H1 (cell line): Measurements from ENCODE around the gene CHRDL1. TPM values are rescaled to one million over a fixed set of nuclear protein-coding genes. Genes with fewer than 3 reads are reported as not detected.

Source experiments
- CTCF ChIA-PET: fragments of 300-600 bp; sonication (Branson Sonifier 250); formaldehyde crosslinking; loops from one replicate; lab custom pipeline; 2021; ENCODE audit not compliant: partially characterized antibody; lab: Charles Lee
- POLR2A ChIA-PET: fragments of 300-600 bp; sonication (Branson Sonifier 250); formaldehyde crosslinking; loops from one replicate; lab custom pipeline; 2021; ENCODE audit warnings: inconsistent platforms; ENCODE audit not compliant: partially characterized antibody; lab: Charles Lee
- DNase-seq, 2 experiments: peaks; one replicate each; pipeline versions ENCODE4 v3.0.0 to v3.0.0-alpha.2; 2010 to 2022; ENCODE audit warnings: low spot score in 2 of 2, low read depth in 1 of 2, mixed read lengths in 1 of 2
- FAIRE-seq: peaks from 2 replicates; lab custom pipeline; 2011; peaks lifted over from hg19 to GRCh38; lab: Jason Lieb, UNC
- H2AFZ ChIP-seq: 2 replicates; pipeline ENCODE4 v1.8.1; 2012; ENCODE audit warnings: low read length, inconsistent platforms
- H2AK5ac ChIP-seq: 2 replicates; pipeline ENCODE4 v1.6.1; 2013; ENCODE audit warnings: low read depth, low read length
- H2BK120ac ChIP-seq: replicated peaks from 2 replicates; pipeline ENCODE3; 2013; ENCODE audit warnings: low read depth, low read length, inconsistent platforms
- H2BK12ac ChIP-seq: 2 replicates; pipeline ENCODE4 v1.6.1; 2013; ENCODE audit warnings: low read depth, low read length
- H2BK15ac ChIP-seq: 2 replicates; pipeline ENCODE4 v1.6.1; 2013; ENCODE audit warnings: low read length
- H2BK20ac ChIP-seq: 2 replicates; pipeline ENCODE4 v1.6.1; 2013; ENCODE audit warnings: low read length
- H2BK5ac ChIP-seq: 2 replicates; pipeline ENCODE4 v1.6.1; 2013; ENCODE audit warnings: low read depth, low read length
- H3K14ac ChIP-seq: 2 replicates; pipeline ENCODE4 v1.6.1; 2013; ENCODE audit warnings: inconsistent platforms; ENCODE audit not compliant: insufficient read length
- H3K18ac ChIP-seq: 2 replicates; pipeline ENCODE4 v1.6.1; 2013; ENCODE audit warnings: low read length; ENCODE audit errors: extremely low read depth
- H3K23ac ChIP-seq: 2 replicates; pipeline ENCODE4 v1.6.1; 2013; ENCODE audit warnings: inconsistent platforms; ENCODE audit not compliant: insufficient read length
- H3K23me2 ChIP-seq: 2 replicates; pipeline ENCODE4 v1.6.1; 2013; ENCODE audit warnings: low read depth, low read length
- H3K27ac ChIP-seq: 2 replicates; pipeline ENCODE4 v1.6.1; 2011; ENCODE audit warnings: low read depth, low read length, inconsistent platforms
- H3K27me3 ChIP-seq, 4 experiments: replicated peaks in 1 of 4; 1 replicate in 1 of 4; 2 replicates in 3 of 4; pipeline versions ENCODE4 v1.6.1 to v1.8.1; 2011 to 2013; ENCODE audit warnings: low read length in 3 of 4, mild to moderate bottlenecking in 3 of 4, inconsistent platforms in 2 of 4, mixed read lengths in 2 of 4, moderate library complexity in 1 of 4; ENCODE audit not compliant: control insufficient read depth in 3 of 4, insufficient read depth in 3 of 4; ENCODE audit errors: extremely low read depth in 1 of 4
- H3K36me3 ChIP-seq, 4 experiments: 2 replicates each; pipeline versions ENCODE4 v1.6.1 to v1.8.1; 2011 to 2013; ENCODE audit warnings: mild to moderate bottlenecking in 4 of 4, low read length in 3 of 4, moderate library complexity in 2 of 4, control low read depth in 1 of 4, inconsistent platforms in 1 of 4; ENCODE audit not compliant: insufficient read depth in 4 of 4, control insufficient read depth in 2 of 4
- H3K4ac ChIP-seq: replicated peaks from 2 replicates; pipeline ENCODE3; 2013; ENCODE audit warnings: low read length, low read depth, mixed read lengths, inconsistent platforms; ENCODE audit not compliant: insufficient read length
- H3K4me1 ChIP-seq, 4 experiments: replicated peaks in 1 of 4; 1 replicate in 1 of 4; 2 replicates in 3 of 4; pipeline versions ENCODE4 v1.6.1 to v1.8.1; 2011 to 2013; ENCODE audit warnings: low read length in 3 of 4, inconsistent platforms in 2 of 4, mixed read lengths in 1 of 4; ENCODE audit not compliant: insufficient read depth in 4 of 4, control insufficient read depth in 3 of 4
- H3K4me2 ChIP-seq, 2 experiments: 2 replicates each; pipeline versions ENCODE4 v1.6.1 to v1.8.1; 2011 to 2013; ENCODE audit warnings: low read depth in 2 of 2, low read length in 2 of 2, control low read depth in 1 of 2, inconsistent platforms in 1 of 2, mild to moderate bottlenecking in 1 of 2; ENCODE audit not compliant: insufficient read depth in 1 of 2
- H3K4me3 ChIP-seq, 4 experiments: fragments of 200-600, 300-600 bp in 1 of 4; sonication (generic), shearing (Covaris generic), sonication (Bioruptor Twin) in 1 of 4; 2 replicates each; pipeline versions ENCODE4 v1.5.1 to v1.8.1; 2011 to 2016; ENCODE audit warnings: low read length in 4 of 4, low read depth in 3 of 4, control low read depth in 2 of 4, inconsistent platforms in 2 of 4, mild to moderate bottlenecking in 2 of 4, mixed read lengths in 1 of 4, moderate library complexity in 1 of 4; ENCODE audit not compliant: insufficient read depth in 2 of 4; ENCODE audit errors: extremely low read depth in 1 of 4
- H3K56ac ChIP-seq: replicated peaks from 2 replicates; pipeline ENCODE3; 2013; ENCODE audit warnings: low read depth, mild to moderate bottlenecking, mixed read lengths, low read length, inconsistent platforms; ENCODE audit not compliant: insufficient read length
- H3K79me1 ChIP-seq: 2 replicates; pipeline ENCODE4 v1.6.1; 2013; ENCODE audit warnings: low read depth, low read length, control low read depth
- H3K79me2 ChIP-seq, 2 experiments: 2 replicates each; pipeline versions ENCODE4 v1.6.1 to v1.8.1; 2012 to 2013; ENCODE audit warnings: low read length in 2 of 2, mild to moderate bottlenecking in 2 of 2, inconsistent platforms in 1 of 2; ENCODE audit not compliant: insufficient read depth in 2 of 2, control insufficient read depth in 1 of 2
- H3K9ac ChIP-seq, 4 experiments: replicated peaks in 1 of 4; 1 replicate in 1 of 4; 2 replicates in 3 of 4; pipeline versions ENCODE4 v1.6.1 to v1.8.1; 2011 to 2013; ENCODE audit warnings: low read depth in 3 of 4, low read length in 3 of 4, control low read depth in 2 of 4, mild to moderate bottlenecking in 2 of 4, moderate library complexity in 2 of 4, inconsistent platforms in 1 of 4; ENCODE audit errors: extremely low read depth in 1 of 4
- H3K9me3 ChIP-seq, 2 experiments: 2 replicates each; pipeline versions ENCODE4 v1.6.1 to v1.8.1; 2012 to 2013; ENCODE audit warnings: mild to moderate bottlenecking in 2 of 2, moderate library complexity in 2 of 2, control low read depth in 1 of 2, inconsistent platforms in 1 of 2, low read depth in 1 of 2, low read length in 1 of 2, mixed read lengths in 1 of 2; ENCODE audit not compliant: insufficient read depth in 2 of 2
- H4K20me1 ChIP-seq, 2 experiments: replicated peaks in 1 of 2; 2 replicates each; pipeline versions ENCODE3 to v1.8.1; 2011 to 2013; ENCODE audit warnings: inconsistent platforms in 2 of 2, low read length in 2 of 2, mild to moderate bottlenecking in 1 of 2; ENCODE audit not compliant: insufficient read depth in 2 of 2, control insufficient read depth in 1 of 2
- H4K5ac ChIP-seq: 2 replicates; pipeline ENCODE4 v1.6.1; 2013; ENCODE audit warnings: low read length, low read depth, mixed read lengths, inconsistent platforms; ENCODE audit not compliant: insufficient read length
- H4K8ac ChIP-seq: 2 replicates; pipeline ENCODE4 v1.8.0; 2013; ENCODE audit warnings: mild to moderate bottlenecking, moderate library complexity, low read length, inconsistent platforms; ENCODE audit not compliant: insufficient read depth; ENCODE audit errors: extremely low read depth
- H4K91ac ChIP-seq: replicated peaks from 2 replicates; pipeline ENCODE3; 2013; ENCODE audit warnings: low read length, mixed read lengths, inconsistent platforms; ENCODE audit not compliant: insufficient read length
- CHD2 ChIP-seq: IDR thresholded peaks from 2 replicates; pipeline ENCODE4 v1.6.1; 2012; ENCODE audit warnings: low read length, improper control_type of control experiment
- CREB1 ChIP-seq: IDR thresholded peaks from 2 replicates; pipeline ENCODE4 v1.6.1; 2012; ENCODE audit warnings: inconsistent platforms
- GABPA ChIP-seq: IDR thresholded peaks from 2 replicates; pipeline ENCODE4 v1.6.1; 2011; ENCODE audit warnings: mild to moderate bottlenecking, low read length, moderate library complexity, borderline replicate concordance; ENCODE audit not compliant: insufficient read depth
- NANOG ChIP-seq: IDR thresholded peaks from 2 replicates; pipeline ENCODE4 v1.6.1; 2011; ENCODE audit warnings: low read length, low read depth, mild to moderate bottlenecking, inconsistent platforms; ENCODE audit not compliant: insufficient read depth, poor library complexity, severe bottlenecking
- RAD21 ChIP-seq, 2 experiments: IDR thresholded peaks in 1 of 2; conservative IDR thresholded peaks in 1 of 2; 2 replicates each; pipeline ENCODE4 v1.6.1; 2011; ENCODE audit warnings: low read depth in 2 of 2, low read length in 2 of 2, improper control_type of control experiment in 1 of 2, inconsistent platforms in 1 of 2, mild to moderate bottlenecking in 1 of 2, moderate library complexity in 1 of 2
- RNF2 ChIP-seq: fragments of 200-900, 300-1000 bp; sonication (generic); IDR thresholded peaks from 2 replicates; pipeline ENCODE4 v1.7.1; 2016; ENCODE audit warnings: borderline replicate concordance, low read depth, mild to moderate bottlenecking, antibody characterized with exemption, low read length; ENCODE audit not compliant: poor library complexity, severe bottlenecking; ENCODE audit errors: missing control alignments
- RXRA ChIP-seq: IDR thresholded peaks from 2 replicates; pipeline ENCODE4 v1.6.1; 2011; ENCODE audit warnings: low read depth, mild to moderate bottlenecking, low read length, moderate library complexity; ENCODE audit not compliant: insufficient read depth
- TAF1 ChIP-seq: IDR thresholded peaks from 2 replicates; pipeline ENCODE4 v1.6.1; 2011; ENCODE audit warnings: mild to moderate bottlenecking, low read depth, low read length
- TAF7 ChIP-seq: optimal IDR thresholded peaks from 2 replicates; pipeline ENCODE3; 2011; ENCODE audit warnings: low read depth, mild to moderate bottlenecking, inconsistent platforms, low read length, moderate library complexity, borderline replicate concordance
- TBP ChIP-seq: IDR thresholded peaks from 2 replicates; pipeline ENCODE4 v1.6.1; 2011; ENCODE audit warnings: low read depth, low read length, improper control_type of control experiment
- whole genome bisulfite sequencing, 2 experiments: shearing (Covaris generic) in 1 of 2; methylation state at CpG; one replicate each; pipeline versions ENCODE4 v1.1.6 to v1.1.7; 2013 to 2015; ENCODE audit warnings: low lambda C conversion rate in 2 of 2, mixed read lengths in 2 of 2, inconsistent platforms in 1 of 2, low coverage in 1 of 2, missing lambda C conversion rate in 1 of 2; ENCODE audit not compliant: insufficient replicate concordance in 2 of 2, insufficient coverage in 1 of 2, insufficient read length in 1 of 2; ENCODE audit errors: extremely low coverage in 1 of 2, missing lambda C conversion rate in 1 of 2; 5-methylcytosine and 5-hydroxymethylcytosine counted together
- polyA plus RNA-seq, 7 experiments: library from polyadenylated mRNA; depleted of rRNA in 3 of 7; stranded (reverse) in 5 of 7; unstranded in 2 of 7; fragments of >200 nt in 5 of 7; fragments of 200-250 nt in 2 of 7; gene quantifications; 1 replicate in 5 of 7; 2 replicates in 1 of 7; 4 replicates in 1 of 7; pipeline versions ENCODE4 v1.2.1 to v1.2.3, GENCODE V29; 2011 to 2013; ENCODE audit warnings: missing spikeins in 2 of 7, mixed read lengths in 2 of 7
- total RNA-seq: library from RNA; stranded (reverse); fragmentation: NEBNext Ultra II Directional; extraction: Animal tissue kit (Norgen Biotek cat#: 25700); gene quantifications from 2 replicates; pipeline ENCODE4 v1.2.1, GENCODE V29; 2021
- TF ChIP-seq, protein P1 (sequence below): IDR thresholded peaks from 2 replicates; pipeline ENCODE4 v1.6.1; 2011; ENCODE audit warnings: low read length, improper control_type of control experiment

The CHRDL1 gene
- total and polyA plus RNA-seq, 2 of the 8 experiments (the other 6 are each of a cell fraction or from before 2014, with no cell fraction given): 5.6 to 15.6 TPM

DNA sequence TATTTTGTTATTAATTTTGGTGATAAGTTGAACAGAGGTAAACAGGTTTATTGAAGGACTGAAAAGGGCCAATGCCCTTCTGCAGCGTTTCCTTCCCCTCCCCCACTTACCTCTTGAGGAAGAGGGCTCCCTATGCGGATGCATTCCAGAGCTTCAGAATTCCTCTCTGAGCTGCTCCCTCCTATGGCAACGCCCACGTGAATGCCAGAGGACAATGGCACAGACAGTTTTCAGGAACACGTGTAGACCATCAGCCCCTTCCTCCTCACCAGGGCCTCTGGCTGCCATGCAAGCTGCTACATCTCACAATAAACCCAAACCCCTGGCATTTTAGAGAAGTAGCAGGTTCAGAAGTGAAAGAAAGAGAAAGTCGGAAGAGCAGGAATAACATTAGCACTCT, 127.9 kb downstream of the CHRDL1 start:
- Histone ChIP-seq H2BK12ac (peak overlapping the region; percentile 87; the same call in 1 of the 2 replicates), H4K20me1 (no peaks in the 10 kb centered on the region), H3K36me3 (no peaks in the 10 kb centered on the region; a peak in 1 of 8 replicates), H2AK5ac (no peak overlapping the region), H3K4me3 (peak overlapping the region in 1 of 4 experiments; percentile 6; a peak in 1 of 8 replicates), H2AFZ (peak overlapping the region; percentile 44; the same call in 1 of the 2 replicates), H2BK20ac (0 out of 2 replicates have a peak overlapping the region, but pooled peaks have one; percentile 86), H3K14ac (no peak overlapping the region), H2BK120ac (peak overlapping the region; percentile 90), H3K9me3 (no peaks in the 10 kb centered on the region), H3K4ac (no peak overlapping the region), H3K9ac (no peak overlapping the region), H3K18ac (peak overlapping the region; percentile 60), H4K8ac (no peak overlapping the region), H3K79me1 (no peaks in the 10 kb centered on the region), H3K4me1 (peaks cover 0 to 5% (median 0%) of the 10 kb centered on the region in 4 experiments; a peak in 3 of 7 replicates), H3K4me2 (peak overlapping the region; percentile 33 to 39; a peak in 2 of 4 replicates), H3K27me3 (no peaks in the 10 kb centered on the region), H4K5ac (peak overlapping the region; percentile 80), H3K27ac (peak overlapping the region; percentile 67; the same call in 1 of the 2 replicates), H3K23me2 (no peaks in the 10 kb centered on the region), H2BK5ac (0 out of 2 replicates have a peak overlapping the region, but pooled peaks have one; percentile 77), H3K23ac (no peak overlapping the region), H4K91ac (peak overlapping the region; percentile 85), H3K56ac (no peak overlapping the region), H2BK15ac (no peak overlapping the region), H3K79me2 (no peaks in the 10 kb centered on the region)
- CTCF ChIA-PET: interaction anchor here (1.0 to 2.2 kb wide), 5 partner anchors 11 to 218 kb away, joined by 3 to 5 read pairs (median 4); no protein-coding TSS in a partner anchor
- peak; percentile 99 for FAIRE-seq
- WGBS, 2 experiments: 14% methylated on average over 6 of the region's 6 CpGs; no CpG with 5 or more reads in 1 of the 2 experiments
- DNase-seq: peak; percentile 48 to 53
- POLR2A ChIA-PET: interaction anchor here (0.6 kb wide), 1 partner anchor 177 kb away, joined by 3 read pairs; no protein-coding TSS in a partner anchor
- TF ChIP-seq RXRA: no peak
- TF ChIP-seq, protein P1, sequence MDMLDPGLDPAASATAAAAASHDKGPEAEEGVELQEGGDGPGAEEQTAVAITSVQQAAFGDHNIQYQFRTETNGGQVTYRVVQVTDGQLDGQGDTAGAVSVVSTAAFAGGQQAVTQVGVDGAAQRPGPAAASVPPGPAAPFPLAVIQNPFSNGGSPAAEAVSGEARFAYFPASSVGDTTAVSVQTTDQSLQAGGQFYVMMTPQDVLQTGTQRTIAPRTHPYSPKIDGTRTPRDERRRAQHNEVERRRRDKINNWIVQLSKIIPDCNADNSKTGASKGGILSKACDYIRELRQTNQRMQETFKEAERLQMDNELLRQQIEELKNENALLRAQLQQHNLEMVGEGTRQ: no peak
- no peak for TF ChIP-seq NANOG
- no peak for TF ChIP-seq GABPA
- TF ChIP-seq RAD21 (IDR thresholded peaks at IDR 0.05 in 1 of 2, conservative IDR thresholded peaks at IDR 0.05 in 1 of 2; ENCODE audit: low read depth in 2 of 2, low read length in 2 of 2): no peak
- TF ChIP-seq CREB1: 0 out of 2 replicates have a peak, but pooled peaks have one; percentile 23
- TF ChIP-seq RNF2: no peak
- TF ChIP-seq TBP: no peak
- TF ChIP-seq TAF1: no peak
- no peak for TF ChIP-seq TAF7
- TF ChIP-seq CHD2: no peak
